ENCODE measurements around the gene LUM.

DNA sequence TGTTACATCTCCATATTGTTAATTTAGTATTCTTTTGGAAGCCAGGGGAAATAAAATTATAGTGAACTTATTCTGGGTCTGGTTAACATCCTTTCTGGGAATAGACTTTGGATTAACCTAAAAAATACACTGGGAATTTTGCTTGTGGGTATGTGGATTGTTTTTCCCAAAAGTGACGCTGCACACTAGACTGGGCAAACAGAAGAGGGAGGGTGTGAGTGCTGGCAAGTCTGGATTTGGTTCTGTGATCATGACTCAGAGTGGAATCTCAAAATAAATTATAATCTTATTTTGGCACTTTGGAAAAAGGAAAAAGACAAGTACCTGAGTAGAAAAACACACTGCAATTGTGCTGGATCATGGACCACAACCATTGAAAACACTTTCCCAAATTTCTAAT is 15.2 kb upstream of the LUM start:
- TF ChIP-seq POLR2AphosphoS5 (IDR thresholded peaks at IDR 0.05; ENCODE audit: insufficient read depth, low read depth, low read length), result no peak
- TF ChIP-seq, protein P1, sequence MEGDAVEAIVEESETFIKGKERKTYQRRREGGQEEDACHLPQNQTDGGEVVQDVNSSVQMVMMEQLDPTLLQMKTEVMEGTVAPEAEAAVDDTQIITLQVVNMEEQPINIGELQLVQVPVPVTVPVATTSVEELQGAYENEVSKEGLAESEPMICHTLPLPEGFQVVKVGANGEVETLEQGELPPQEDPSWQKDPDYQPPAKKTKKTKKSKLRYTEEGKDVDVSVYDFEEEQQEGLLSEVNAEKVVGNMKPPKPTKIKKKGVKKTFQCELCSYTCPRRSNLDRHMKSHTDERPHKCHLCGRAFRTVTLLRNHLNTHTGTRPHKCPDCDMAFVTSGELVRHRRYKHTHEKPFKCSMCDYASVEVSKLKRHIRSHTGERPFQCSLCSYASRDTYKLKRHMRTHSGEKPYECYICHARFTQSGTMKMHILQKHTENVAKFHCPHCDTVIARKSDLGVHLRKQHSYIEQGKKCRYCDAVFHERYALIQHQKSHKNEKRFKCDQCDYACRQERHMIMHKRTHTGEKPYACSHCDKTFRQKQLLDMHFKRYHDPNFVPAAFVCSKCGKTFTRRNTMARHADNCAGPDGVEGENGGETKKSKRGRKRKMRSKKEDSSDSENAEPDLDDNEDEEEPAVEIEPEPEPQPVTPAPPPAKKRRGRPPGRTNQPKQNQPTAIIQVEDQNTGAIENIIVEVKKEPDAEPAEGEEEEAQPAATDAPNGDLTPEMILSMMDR (IDR thresholded peaks at IDR 0.05; ENCODE audit: extremely low read depth in 1 of 2, insufficient read depth in 1 of 2, low read depth in 1 of 2, low read length in 2 of 2), result no peak
- TF ChIP-seq EZH2 (IDR thresholded peaks at IDR 0.05; ENCODE audit: borderline replicate concordance, low read depth, low read length, severe bottlenecking), result no peak
- TF ChIP-seq POLR2A (IDR thresholded peaks at IDR 0.05; ENCODE audit: low read depth, low read length), result no peak
- TF ChIP-seq MAX (IDR thresholded peaks at IDR 0.05; ENCODE audit: insufficient read depth, insufficient read length), result no peak
- TF ChIP-seq MYC (IDR thresholded peaks at IDR 0.05; ENCODE audit: low read depth, low read length), result no peak
- TF ChIP-seq FOS (IDR thresholded peaks at IDR 0.05; ENCODE audit: borderline replicate concordance, insufficient read depth, low read length), result no peak

Data from endothelial cell of umbilical vein (primary cell).